ENCODE results near the gene WHRN.

- no peak for TF ChIP-seq CTCF (IDR thresholded peaks at IDR 0.05)
- TF ChIP-seq EZH2 (IDR thresholded peaks at IDR 0.05; ENCODE audit: borderline replicate concordance, insufficient read depth, low read depth, low read length, poor library complexity, severe bottlenecking) = no peak
Measured at GRCh38 chr9:114475412-114476135, 29.7 kb downstream of the WHRN start.
